ENCODE data around the gene SEMA5B.

Gene SEMA5B

GRCh38 chr3:123025642-123026521, 1.7 kb downstream of the SEMA5B start:
- Histone ChIP-seq H3K4me3 (peak overlapping the region; percentile 90), H3K27ac (no peak overlapping the region), H3K36me3 (ENCODE audit: insufficient read depth, low read length) (peaks cover 49% of the 10 kb centered on the region), H3K9ac (ENCODE audit: insufficient read length) (peak overlapping the region; percentile 83), H3K9me3 (ENCODE audit: low read depth, low read length) (no peaks in the 10 kb centered on the region)
- peak; percentile 33; the same call in 1 of the 2 replicates for TF ChIP-seq POLR2AphosphoS5 (IDR thresholded peaks at IDR 0.05; ENCODE audit: borderline replicate concordance, low read depth, low read length)
- TF ChIP-seq FOXP2 (optimal IDR thresholded peaks at IDR 0.05; ENCODE audit: control extremely low read depth, extremely low read length, insufficient read depth), result no peak
- TF ChIP-seq EZH2 (IDR thresholded peaks at IDR 0.05), result no peak
- no peak for DNase-seq (ENCODE audit: low read depth, low spot score)

GRCh38 chr3:123024056-123024455, 3.5 kb downstream of the SEMA5B start:
- Histone ChIP-seq H3K9me3 (ENCODE audit: low read depth, low read length) (no peaks in the 10 kb centered on the region), H3K36me3 (ENCODE audit: insufficient read depth, low read length) (peaks cover 68% of the 10 kb centered on the region), H3K9ac (ENCODE audit: insufficient read length) (no peak overlapping the region), H3K27ac (no peak overlapping the region), H3K4me3 (0 out of 2 replicates have a peak overlapping the region, but pooled peaks have one; percentile 7)
- no peak for TF ChIP-seq POLR2AphosphoS5 (IDR thresholded peaks at IDR 0.05; ENCODE audit: borderline replicate concordance, low read depth, low read length)
- no peak for TF ChIP-seq FOXP2 (optimal IDR thresholded peaks at IDR 0.05; ENCODE audit: control extremely low read depth, extremely low read length, insufficient read depth)
- no peak for TF ChIP-seq EZH2 (IDR thresholded peaks at IDR 0.05)
- no peak for DNase-seq (ENCODE audit: low read depth, low spot score)

DNA sequence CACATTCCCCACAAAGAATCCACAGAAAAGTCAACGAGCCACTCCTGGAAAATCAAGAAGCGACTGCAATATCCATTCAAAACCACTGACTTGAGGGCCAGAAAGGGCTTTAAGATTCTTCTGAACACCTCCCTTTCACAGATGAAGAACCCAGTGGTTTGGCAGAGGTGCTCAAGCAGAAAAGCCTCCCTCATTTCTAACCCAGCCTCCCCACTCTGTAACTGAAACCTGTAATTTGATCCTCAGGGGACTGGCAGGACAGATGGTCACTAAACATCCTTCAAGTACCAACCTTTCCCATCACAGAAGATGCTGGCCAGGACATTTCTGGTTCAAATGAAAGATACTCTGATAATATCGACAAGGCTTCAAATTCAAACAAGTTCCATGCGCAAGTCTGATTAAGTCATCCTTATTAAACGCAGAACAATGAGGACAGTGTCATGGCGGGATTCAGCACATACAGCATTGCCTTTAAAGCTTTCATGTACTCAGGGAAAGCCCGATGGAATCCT, 5.5 kb downstream of the SEMA5B start:
- TF ChIP-seq FOXP2 (optimal IDR thresholded peaks at IDR 0.05; ENCODE audit: control extremely low read depth, extremely low read length, insufficient read depth) (no peak), POLR2AphosphoS5 (IDR thresholded peaks at IDR 0.05; ENCODE audit: borderline replicate concordance, low read depth, low read length) (no peak)
- Histone ChIP-seq H3K4me3 (no peak overlapping the region), H3K9me3 (ENCODE audit: low read depth, low read length) (no peaks in the 10 kb centered on the region), H3K27ac (0 out of 2 replicates have a peak overlapping the region, but pooled peaks have one; percentile 5), H3K9ac (ENCODE audit: insufficient read length) (no peak overlapping the region), H3K36me3 (ENCODE audit: insufficient read depth, low read length) (peaks cover 79% of the 10 kb centered on the region)
- no peak for DNase-seq (ENCODE audit: low read depth, low spot score)

DNA sequence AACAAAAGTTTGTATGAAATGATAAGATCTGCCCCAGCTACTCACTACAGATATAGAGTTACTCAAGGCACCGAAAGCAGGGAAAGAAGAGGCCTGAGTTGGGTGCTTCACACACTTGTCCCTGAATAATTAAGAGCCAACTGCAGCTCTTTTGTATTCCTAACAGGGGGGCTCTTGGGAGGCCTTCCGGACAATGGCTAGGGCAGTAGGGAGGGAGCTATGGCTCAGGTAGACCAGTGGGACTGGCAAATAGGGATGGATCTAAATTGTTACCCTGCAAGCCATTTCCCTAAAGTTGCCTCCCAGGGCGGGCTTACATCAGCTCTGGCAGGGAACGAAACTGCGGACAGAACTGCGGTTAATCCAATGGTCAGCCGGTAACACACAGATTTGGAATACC, 6.2 kb downstream of the SEMA5B start:
- Histone ChIP-seq H3K9ac (ENCODE audit: insufficient read length) (no peak overlapping the region), H3K27ac (0 out of 2 replicates have a peak overlapping the region, but pooled peaks have one; percentile 0), H3K9me3 (ENCODE audit: low read depth, low read length) (no peaks in the 10 kb centered on the region), H3K36me3 (ENCODE audit: insufficient read depth, low read length) (peaks cover 79% of the 10 kb centered on the region), H3K4me3 (0 out of 2 replicates have a peak overlapping the region, but pooled peaks have one; percentile 1)
- no peak for DNase-seq (ENCODE audit: low read depth, low spot score)
- TF ChIP-seq EZH2 (IDR thresholded peaks at IDR 0.05) (no peak), POLR2AphosphoS5 (IDR thresholded peaks at IDR 0.05; ENCODE audit: borderline replicate concordance, low read depth, low read length) (no peak), FOXP2 (optimal IDR thresholded peaks at IDR 0.05; ENCODE audit: control extremely low read depth, extremely low read length, insufficient read depth) (no peak)

DNA sequence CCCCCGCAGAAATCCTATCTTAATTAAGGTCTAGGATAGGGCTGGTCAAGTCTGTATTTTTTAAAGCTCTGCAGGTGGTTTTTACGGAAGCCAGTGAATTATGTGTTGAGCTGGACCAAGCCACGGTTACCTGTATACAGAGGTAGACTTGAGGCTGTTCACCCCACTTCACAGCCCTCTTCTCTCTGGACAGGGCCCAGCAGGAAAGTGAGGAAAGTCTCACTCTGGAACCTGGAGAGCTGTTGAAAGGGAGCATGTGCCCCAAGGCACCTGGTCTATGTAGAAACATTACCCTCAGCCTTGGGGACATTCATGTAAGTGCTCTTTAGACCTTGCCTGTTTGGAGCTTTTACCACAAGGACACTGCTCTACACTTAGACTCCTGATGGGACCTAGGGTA, 6.9 kb downstream of the SEMA5B start:
- H3K27ac ChIP-seq, result no peak overlapping the region
- DNase-seq (ENCODE audit: low read depth, low spot score), result no peak
- H3K9me3 ChIP-seq (ENCODE audit: low read depth, low read length), result no peaks in the 10 kb centered on the region
- no peak overlapping the region for H3K9ac ChIP-seq (ENCODE audit: insufficient read length)
- peaks cover 79% of the 10 kb centered on the region for H3K36me3 ChIP-seq (ENCODE audit: insufficient read depth, low read length)
- no peak overlapping the region for H3K4me3 ChIP-seq
- no peak for TF ChIP-seq FOXP2 (optimal IDR thresholded peaks at IDR 0.05; ENCODE audit: control extremely low read depth, extremely low read length, insufficient read depth)
- TF ChIP-seq EZH2 (IDR thresholded peaks at IDR 0.05), result no peak
- TF ChIP-seq POLR2AphosphoS5 (IDR thresholded peaks at IDR 0.05; ENCODE audit: borderline replicate concordance, low read depth, low read length), result no peak

DNA sequence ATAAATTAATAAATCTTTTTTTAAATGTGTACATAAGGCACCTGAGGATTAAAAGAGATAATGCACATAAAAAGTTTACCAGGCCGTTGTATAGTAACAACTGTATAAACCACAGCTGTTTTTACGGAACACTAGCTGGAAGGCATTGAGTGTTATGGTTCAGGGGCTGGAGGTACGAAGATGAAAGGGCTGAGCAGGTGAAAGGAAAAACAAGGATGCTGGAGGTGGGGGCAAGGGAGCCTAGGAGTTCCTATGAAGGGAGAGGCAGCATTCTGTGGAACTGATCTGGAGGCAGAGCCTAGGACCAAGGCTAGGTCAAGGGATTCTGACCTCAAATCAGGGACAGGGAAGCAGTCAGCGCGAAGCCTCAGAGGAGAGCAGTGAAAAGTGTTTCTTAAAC, 8.0 kb downstream of the SEMA5B start:
- Histone ChIP-seq H3K36me3 (ENCODE audit: insufficient read depth, low read length) (peaks cover 79% of the 10 kb centered on the region), H3K9ac (ENCODE audit: insufficient read length) (no peak overlapping the region), H3K27ac (no peak overlapping the region), H3K9me3 (ENCODE audit: low read depth, low read length) (no peaks in the 10 kb centered on the region), H3K4me3 (no peak overlapping the region)
- DNase-seq (ENCODE audit: low read depth, low spot score), result no peak
- no peak for TF ChIP-seq POLR2AphosphoS5 (IDR thresholded peaks at IDR 0.05; ENCODE audit: borderline replicate concordance, low read depth, low read length)
- TF ChIP-seq EZH2 (IDR thresholded peaks at IDR 0.05), result no peak

GRCh38 chr3:123019161-123019560, 8.4 kb downstream of the SEMA5B start:
- TF ChIP-seq EZH2 (IDR thresholded peaks at IDR 0.05) (no peak), POLR2AphosphoS5 (IDR thresholded peaks at IDR 0.05; ENCODE audit: borderline replicate concordance, low read depth, low read length) (no peak), FOXP2 (optimal IDR thresholded peaks at IDR 0.05; ENCODE audit: control extremely low read depth, extremely low read length, insufficient read depth) (no peak)
- Histone ChIP-seq H3K36me3 (ENCODE audit: insufficient read depth, low read length) (peaks cover 79% of the 10 kb centered on the region), H3K9me3 (ENCODE audit: low read depth, low read length) (no peaks in the 10 kb centered on the region), H3K4me3 (no peak overlapping the region), H3K9ac (ENCODE audit: insufficient read length) (no peak overlapping the region), H3K27ac (no peak overlapping the region)
- no peak for DNase-seq (ENCODE audit: low read depth, low spot score)

GRCh38 chr3:123018683-123019082, 8.9 kb downstream of the SEMA5B start:
- H3K9me3 ChIP-seq (ENCODE audit: low read depth, low read length), result no peaks in the 10 kb centered on the region
- DNase-seq (ENCODE audit: low read depth, low spot score), result no peak
- H3K9ac ChIP-seq (ENCODE audit: insufficient read length), result no peak overlapping the region
- H3K36me3 ChIP-seq (ENCODE audit: insufficient read depth, low read length), result peaks cover 79% of the 10 kb centered on the region
- no peak overlapping the region for H3K4me3 ChIP-seq
- TF ChIP-seq EZH2 (IDR thresholded peaks at IDR 0.05) (no peak), POLR2AphosphoS5 (IDR thresholded peaks at IDR 0.05; ENCODE audit: borderline replicate concordance, low read depth, low read length) (no peak), FOXP2 (optimal IDR thresholded peaks at IDR 0.05; ENCODE audit: control extremely low read depth, extremely low read length, insufficient read depth) (no peak)
- H3K27ac ChIP-seq, result no peak overlapping the region

All from SK-N-MC (cell line).